SK-N-SH (cell line): Measurements from ENCODE around the gene GSTM2.

ENCODE experiments used
- CHD2 ChIP-seq: fragments of 150-350 bp; IDR thresholded peaks from 2 replicates; pipeline ENCODE4 v1.6.1; 2018; ENCODE audit warnings: low read length; ENCODE audit not compliant: partially characterized antibody
- NRF1 ChIP-seq: IDR thresholded peaks from 2 replicates; pipeline ENCODE4 v1.6.1; 2012; ENCODE audit warnings: low read depth, mild to moderate bottlenecking, low read length
- POLR2AphosphoS5 ChIP-seq: IDR thresholded peaks from 2 replicates; pipeline ENCODE4 v1.6.1; 2012; ENCODE audit warnings: low read depth, low read length
- REST ChIP-seq: IDR thresholded peaks from 2 replicates; pipeline ENCODE4 v1.6.1; 2012; ENCODE audit warnings: mild to moderate bottlenecking, low read depth, low read length, moderate library complexity
- SIN3A ChIP-seq: IDR thresholded peaks from 2 replicates; pipeline ENCODE4 v1.6.1; 2012; ENCODE audit warnings: low read depth, mild to moderate bottlenecking, low read length, moderate library complexity, borderline replicate concordance
- ZBTB33 ChIP-seq: IDR thresholded peaks from 2 replicates; pipeline ENCODE4 v1.4.0; 2012; ENCODE audit warnings: low read depth, borderline replicate concordance
- TF ChIP-seq, protein P1 (sequence below): fragments of 200-600 bp; sonication (generic); IDR thresholded peaks from 2 replicates; pipeline ENCODE4 v1.6.1; 2017; ENCODE audit warnings: antibody characterized with exemption, mild to moderate bottlenecking, moderate library complexity

DNA sequence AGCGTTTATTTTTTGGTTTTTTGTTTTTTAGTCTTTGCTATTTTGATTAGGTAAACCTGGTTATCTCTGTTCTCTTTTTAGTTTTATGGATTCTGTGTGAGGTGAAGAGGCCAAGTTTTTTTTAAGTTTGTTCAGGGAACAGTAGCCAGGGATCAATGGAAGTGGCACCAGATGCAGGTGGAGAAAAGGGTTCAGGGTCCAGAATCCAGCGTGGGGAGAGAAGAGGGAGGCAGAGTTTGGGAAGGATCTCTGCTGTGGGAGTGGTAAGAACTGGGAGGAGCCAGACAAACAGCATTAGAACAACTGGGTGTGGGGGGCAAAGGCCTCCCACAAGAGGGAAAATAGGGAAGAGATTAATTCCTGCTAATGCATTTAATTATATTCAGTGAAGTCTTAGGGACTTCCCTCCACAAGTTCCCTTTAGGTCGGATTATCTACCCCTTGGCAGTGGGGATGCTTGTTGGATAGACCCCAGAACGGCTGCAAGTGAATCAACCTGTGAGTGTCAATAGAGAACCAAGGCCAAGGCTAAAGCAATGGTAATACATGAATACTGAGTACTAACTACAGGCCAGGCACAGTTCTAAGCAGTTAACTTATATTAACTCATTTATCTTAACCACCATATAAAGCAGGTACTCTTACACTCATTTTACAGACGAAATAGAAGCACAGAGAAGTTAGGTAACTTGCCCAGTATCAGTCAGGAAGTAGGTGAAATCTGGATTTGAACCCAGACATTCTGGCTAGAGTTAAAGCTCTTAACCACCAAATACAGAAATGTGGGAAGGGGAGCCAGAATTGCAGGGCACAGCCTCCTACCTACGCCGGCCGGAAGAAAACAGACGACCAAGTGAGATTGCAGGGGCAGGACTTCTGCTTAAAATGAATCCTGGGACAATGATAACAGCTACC is 48.9 kb upstream of the GSTM2 start:
- no peak for TF ChIP-seq REST
- no peak for TF ChIP-seq CHD2
- TF ChIP-seq ZBTB33, result no peak
- TF ChIP-seq, protein P1, sequence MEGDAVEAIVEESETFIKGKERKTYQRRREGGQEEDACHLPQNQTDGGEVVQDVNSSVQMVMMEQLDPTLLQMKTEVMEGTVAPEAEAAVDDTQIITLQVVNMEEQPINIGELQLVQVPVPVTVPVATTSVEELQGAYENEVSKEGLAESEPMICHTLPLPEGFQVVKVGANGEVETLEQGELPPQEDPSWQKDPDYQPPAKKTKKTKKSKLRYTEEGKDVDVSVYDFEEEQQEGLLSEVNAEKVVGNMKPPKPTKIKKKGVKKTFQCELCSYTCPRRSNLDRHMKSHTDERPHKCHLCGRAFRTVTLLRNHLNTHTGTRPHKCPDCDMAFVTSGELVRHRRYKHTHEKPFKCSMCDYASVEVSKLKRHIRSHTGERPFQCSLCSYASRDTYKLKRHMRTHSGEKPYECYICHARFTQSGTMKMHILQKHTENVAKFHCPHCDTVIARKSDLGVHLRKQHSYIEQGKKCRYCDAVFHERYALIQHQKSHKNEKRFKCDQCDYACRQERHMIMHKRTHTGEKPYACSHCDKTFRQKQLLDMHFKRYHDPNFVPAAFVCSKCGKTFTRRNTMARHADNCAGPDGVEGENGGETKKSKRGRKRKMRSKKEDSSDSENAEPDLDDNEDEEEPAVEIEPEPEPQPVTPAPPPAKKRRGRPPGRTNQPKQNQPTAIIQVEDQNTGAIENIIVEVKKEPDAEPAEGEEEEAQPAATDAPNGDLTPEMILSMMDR, result no peak
- TF ChIP-seq SIN3A, result no peak
- no peak for TF ChIP-seq NRF1
- no peak for TF ChIP-seq POLR2AphosphoS5
